HG02642 (cell line): ENCODE measurements around the gene ALB.

ENCODE experiments used
- ATAC-seq: cut with Tn5 transposase; IDR thresholded peaks from one replicate; pipeline ENCODE4 v1.9.1; 2021; ENCODE audit warnings: mild to moderate bottlenecking; ENCODE audit not compliant: unreplicated experiment, poor library complexity

The ALB gene

GRCh38 chr4:73426666-73427065 is 22.6 kb downstream of the ALB start:
- no peak for ATAC-seq

- no peak for ATAC-seq
Measured at GRCh38 chr4:73429118-73429517, 25.0 kb downstream of the ALB start.

DNA sequence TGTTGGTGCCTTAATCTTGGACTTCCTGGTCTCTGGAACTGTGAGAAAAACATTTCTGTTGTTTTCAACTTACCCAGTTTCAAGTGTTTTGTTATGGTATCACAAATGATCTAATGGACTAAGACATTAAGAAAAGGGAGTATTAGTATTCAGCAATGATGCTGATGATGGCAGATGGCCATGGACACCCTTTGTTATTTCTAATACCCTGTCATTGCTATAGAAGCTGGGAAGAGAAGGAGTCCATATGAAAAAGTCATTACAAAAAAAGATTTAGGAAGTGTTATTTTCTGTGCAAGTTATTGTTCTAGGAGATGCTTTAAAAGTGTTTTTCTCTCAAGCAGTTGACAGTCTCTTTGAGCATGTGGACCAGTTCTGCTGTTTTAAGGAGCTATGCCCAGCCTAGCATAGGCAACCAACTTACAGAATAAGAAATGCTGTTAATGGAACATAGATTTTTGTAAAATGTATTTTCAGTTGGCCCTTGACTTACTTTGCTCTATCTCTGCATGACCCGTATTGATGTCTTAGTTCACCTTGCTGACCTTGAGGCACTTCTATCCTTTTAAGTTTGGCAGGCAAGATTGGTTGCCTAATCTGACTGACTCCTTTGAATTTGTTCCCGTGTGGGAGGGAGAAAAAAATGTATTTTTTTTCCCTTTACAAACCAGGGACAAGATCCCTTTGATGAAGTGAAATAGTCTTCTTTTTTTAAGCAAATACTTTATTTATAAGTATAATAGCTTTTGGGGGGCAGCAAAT is 25.9 kb downstream of the ALB start:
- no peak for ATAC-seq

DNA sequence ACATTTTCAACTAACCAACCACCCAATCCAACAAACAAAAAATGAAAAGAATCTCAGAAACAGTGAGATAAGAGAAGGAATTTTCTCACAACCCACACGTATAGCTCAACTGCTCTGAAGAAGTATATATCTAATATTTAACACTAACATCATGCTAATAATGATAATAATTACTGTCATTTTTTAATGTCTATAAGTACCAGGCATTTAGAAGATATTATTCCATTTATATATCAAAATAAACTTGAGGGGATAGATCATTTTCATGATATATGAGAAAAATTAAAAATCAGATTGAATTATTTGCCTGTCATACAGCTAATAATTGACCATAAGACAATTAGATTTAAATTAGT is 27.7 kb downstream of the ALB start:
- ATAC-seq = no peak

- ATAC-seq = no peak
Measured at GRCh38 chr4:73432169-73433000, 28.3 kb downstream of the ALB start.

GRCh38 chr4:73433140-73433539 is 29.1 kb downstream of the ALB start:
- no peak for ATAC-seq

DNA sequence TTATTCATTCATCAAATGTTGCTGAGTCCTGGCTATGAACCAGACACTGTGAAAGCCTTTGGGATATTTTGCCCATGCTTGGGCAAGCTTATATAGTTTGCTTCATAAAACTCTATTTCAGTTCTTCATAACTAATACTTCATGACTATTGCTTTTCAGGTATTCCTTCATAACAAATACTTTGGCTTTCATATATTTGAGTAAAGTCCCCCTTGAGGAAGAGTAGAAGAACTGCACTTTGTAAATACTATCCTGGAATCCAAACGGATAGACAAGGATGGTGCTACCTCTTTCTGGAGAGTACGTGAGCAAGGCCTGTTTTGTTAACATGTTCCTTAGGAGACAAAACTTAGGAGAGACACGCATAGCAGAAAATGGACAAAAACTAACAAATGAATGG is 30.2 kb downstream of the ALB start:
- ATAC-seq = no peak

- ATAC-seq = no peak
Measured at GRCh38 chr4:73435984-73436383, 31.9 kb downstream of the ALB start, which contains the start of gene AFP. Gene AFP (plus strand): TSS chr4:73436221. CDS start chr4:73436263, 42 bp downstream.

- ATAC-seq = no peak
Measured at GRCh38 chr4:73436674-73437557, 32.8 kb downstream of the ALB start.

DNA sequence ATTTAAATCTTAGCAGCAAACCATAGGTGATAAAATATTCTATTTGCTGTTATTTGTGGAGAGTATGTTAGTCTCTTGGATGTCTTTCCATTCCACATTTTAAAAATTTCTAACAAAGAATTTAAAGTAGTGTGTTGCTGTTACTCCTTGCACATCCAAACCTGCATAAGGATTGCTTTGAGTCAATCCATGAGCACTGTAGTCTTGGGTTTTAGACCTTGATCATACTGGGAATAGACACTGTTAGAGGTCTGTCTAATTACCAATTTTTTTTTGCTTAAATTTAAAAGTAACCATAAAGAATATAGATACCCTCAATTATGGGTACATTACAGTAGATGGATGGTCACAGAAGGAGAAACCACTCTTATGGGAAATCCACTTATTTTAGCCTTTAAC is 33.5 kb downstream of the ALB start:
- no peak for ATAC-seq

DNA sequence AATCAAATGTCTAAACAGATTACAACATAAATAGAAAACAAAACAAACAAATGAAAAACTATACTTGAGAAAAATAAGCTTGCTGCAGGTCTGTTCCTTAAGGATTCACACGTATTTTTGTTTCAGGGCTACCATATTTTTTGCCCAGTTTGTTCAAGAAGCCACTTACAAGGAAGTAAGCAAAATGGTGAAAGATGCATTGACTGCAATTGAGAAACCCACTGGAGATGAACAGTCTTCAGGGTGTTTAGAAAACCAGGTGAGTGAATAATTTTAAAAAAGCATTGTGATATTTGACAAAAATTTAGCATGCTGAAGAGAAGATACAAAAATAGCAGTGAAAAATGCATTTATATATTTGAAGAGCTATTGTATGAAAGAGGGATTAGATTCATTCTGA is 34.0 kb downstream of the ALB start:
- ATAC-seq = no peak

GRCh38 chr4:73438582-73439215 is 34.6 kb downstream of the ALB start:
- no peak for ATAC-seq

DNA sequence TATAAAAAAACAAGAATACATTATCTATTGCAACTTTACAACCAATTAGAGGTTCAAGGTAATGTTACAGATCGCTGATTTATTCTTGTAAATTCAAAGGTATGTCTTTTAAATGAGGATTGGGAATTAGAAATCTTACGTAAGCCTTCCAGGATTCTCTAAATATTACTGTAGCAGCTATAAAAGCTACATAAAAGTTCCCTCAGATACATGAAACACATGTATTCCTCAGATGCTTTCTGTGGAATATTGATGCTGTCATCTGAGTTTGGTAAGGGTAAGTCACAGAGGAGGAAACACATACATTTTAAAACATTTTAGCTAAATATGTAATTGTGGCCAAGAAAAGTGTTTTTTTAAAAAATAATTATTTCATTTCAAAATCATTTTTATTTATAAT is 35.4 kb downstream of the ALB start:
- no peak for ATAC-seq

DNA sequence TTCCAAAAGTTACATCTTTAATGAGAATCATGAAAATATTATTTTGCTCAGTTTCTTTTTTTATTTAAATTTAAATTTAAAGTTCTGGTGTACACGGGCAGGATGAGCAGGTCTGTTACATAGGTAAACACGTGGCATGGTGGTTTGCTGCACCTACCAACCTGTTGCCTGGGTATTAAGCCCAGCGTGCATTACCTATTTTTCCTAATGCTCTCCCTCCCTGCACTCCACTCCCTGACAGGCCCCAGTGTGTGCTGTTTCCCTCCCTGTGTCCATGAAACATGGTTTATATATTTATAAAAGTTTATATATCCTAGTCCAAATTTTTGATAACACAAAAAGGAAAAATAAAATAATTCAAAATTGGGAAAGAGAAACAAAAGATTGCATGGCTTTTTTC is 35.9 kb downstream of the ALB start:
- no peak for ATAC-seq

- no peak for ATAC-seq
Measured at GRCh38 chr4:73440653-73441052, 36.6 kb downstream of the ALB start.

DNA sequence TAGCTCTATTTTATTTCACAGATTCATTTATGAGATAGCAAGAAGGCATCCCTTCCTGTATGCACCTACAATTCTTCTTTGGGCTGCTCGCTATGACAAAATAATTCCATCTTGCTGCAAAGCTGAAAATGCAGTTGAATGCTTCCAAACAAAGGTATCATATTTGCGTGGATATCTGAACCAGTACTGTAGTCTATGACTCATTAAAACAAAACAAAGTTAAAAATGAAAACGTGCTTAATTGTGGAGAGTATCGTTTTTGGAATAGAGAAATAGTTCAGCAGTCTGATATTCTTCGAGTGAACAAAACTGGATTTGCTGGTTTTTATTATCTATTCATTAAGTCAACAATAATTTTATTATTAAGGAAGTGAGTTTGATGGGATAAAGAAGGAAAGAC is 38.2 kb downstream of the ALB start:
- ATAC-seq = no peak

- no peak for ATAC-seq
Measured at GRCh38 chr4:73443224-73443623, 39.1 kb downstream of the ALB start.

GRCh38 chr4:73445383-73446335 is 41.6 kb downstream of the ALB start:
- ATAC-seq = no peak

DNA sequence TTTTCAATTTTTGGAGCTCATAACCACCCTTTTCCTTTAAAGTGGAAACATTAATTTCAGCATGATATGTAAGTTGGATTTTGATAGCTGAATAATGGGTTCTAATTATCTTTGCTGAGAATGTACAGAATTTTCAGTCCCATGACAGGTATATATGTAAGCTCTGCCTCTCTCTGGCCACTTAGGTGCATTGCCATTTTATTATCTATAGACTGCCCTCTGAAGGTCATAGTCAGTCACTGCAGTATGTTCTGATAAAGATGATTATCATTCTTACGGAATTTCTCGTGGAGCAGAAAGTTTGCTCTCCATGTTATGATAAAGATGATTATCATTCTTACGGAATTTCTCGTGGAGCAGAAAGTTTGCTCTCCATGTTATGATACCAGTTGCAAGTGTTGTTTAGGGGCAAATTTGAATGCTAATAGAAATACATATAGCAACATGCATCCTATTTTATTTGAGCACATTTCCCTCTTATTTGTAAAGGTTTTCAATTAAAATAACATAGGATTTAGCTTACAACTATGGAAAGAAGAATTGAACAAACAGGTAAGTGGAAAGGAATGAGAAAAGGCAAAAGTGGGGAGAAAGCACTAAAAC is 42.4 kb downstream of the ALB start:
- ATAC-seq = peak; percentile 99
